Vagina (tissue), 2 donors: ENCODE measurements around the gene NUAK1.

Source experiments
- POLR2A ChIP-seq, 2 donors: fragments of 450-650 bp; IDR thresholded peaks; one replicate each; pipeline ENCODE4 v1.6.1; 2017; ENCODE audit warnings: antibody characterized with exemption in 2 of 2, mild to moderate bottlenecking in 2 of 2, moderate library complexity in 2 of 2
- TF ChIP-seq, protein P1 (sequence below), 3 experiments: fragments of 450-650 bp in 2 of 3; fragments of 200-600 bp in 1 of 3; sonication (generic) in 1 of 3; IDR thresholded peaks; one replicate each; pipeline ENCODE4 v1.5.1; 2017 to 2019; ENCODE audit warnings: antibody characterized with exemption in 3 of 3, mild to moderate bottlenecking in 2 of 3, moderate library complexity in 2 of 3

- TF ChIP-seq, protein P1, sequence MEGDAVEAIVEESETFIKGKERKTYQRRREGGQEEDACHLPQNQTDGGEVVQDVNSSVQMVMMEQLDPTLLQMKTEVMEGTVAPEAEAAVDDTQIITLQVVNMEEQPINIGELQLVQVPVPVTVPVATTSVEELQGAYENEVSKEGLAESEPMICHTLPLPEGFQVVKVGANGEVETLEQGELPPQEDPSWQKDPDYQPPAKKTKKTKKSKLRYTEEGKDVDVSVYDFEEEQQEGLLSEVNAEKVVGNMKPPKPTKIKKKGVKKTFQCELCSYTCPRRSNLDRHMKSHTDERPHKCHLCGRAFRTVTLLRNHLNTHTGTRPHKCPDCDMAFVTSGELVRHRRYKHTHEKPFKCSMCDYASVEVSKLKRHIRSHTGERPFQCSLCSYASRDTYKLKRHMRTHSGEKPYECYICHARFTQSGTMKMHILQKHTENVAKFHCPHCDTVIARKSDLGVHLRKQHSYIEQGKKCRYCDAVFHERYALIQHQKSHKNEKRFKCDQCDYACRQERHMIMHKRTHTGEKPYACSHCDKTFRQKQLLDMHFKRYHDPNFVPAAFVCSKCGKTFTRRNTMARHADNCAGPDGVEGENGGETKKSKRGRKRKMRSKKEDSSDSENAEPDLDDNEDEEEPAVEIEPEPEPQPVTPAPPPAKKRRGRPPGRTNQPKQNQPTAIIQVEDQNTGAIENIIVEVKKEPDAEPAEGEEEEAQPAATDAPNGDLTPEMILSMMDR (IDR thresholded peaks at IDR 0.05): no peak
- no peak for TF ChIP-seq POLR2A (IDR thresholded peaks at IDR 0.05)
Observed at GRCh38 chr12:106119301-106119700, 19.5 kb downstream of the NUAK1 start.
